Epithelial cell of esophagus (primary cell): ENCODE data around the gene FLVCR1.

Source experiments
- DNase-seq: peaks from one replicate; pipeline ENCODE4 v3.0.0; 2010; ENCODE audit warnings: low read depth
- H3K4me3 ChIP-seq: 2 replicates; pipeline ENCODE4 v1.5.1; 2011; ENCODE audit warnings: mild to moderate bottlenecking, low read length, control low read depth
- CTCF ChIP-seq: IDR thresholded peaks from 2 replicates; pipeline ENCODE4 v1.5.1; 2011; ENCODE audit warnings: low read depth, mild to moderate bottlenecking, low read length, control low read depth, inconsistent platforms; ENCODE audit not compliant: insufficient read depth; ENCODE audit errors: missing control alignments

The FLVCR1 gene

GRCh38 chr1:212917134-212917485 is 59.0 kb downstream of the FLVCR1 start:
- DNase-seq = no peak
- no peak for TF ChIP-seq CTCF
- H3K4me3 ChIP-seq = no peak overlapping the region

DNA sequence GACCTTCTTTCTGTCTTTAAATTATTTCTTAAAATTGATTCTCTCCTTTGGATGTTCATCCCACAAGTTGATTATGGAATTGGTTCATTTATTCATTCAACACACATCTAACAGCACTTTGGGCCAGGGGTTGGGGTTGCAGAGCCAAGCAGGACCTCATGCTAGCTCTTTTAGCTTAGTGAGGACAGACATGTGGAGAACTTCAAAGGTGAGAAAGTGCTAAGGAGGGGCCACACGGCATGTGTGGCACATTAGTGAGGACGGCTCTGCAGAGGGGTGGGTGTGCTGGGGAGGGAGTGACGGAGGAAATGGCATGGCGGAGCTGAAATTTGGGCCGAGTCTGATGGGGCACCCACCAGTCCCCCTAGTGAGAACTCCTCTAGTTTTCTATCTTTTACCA is 59.8 kb downstream of the FLVCR1 start:
- TF ChIP-seq CTCF = no peak

GRCh38 chr1:212918824-212919223 is 60.7 kb downstream of the FLVCR1 start:
- DNase-seq = no peak
- no peak overlapping the region for H3K4me3 ChIP-seq
- no peak for TF ChIP-seq CTCF

More for the DNA sequence above, 59.8 kb downstream of the FLVCR1 start:
- no peak for DNase-seq
- no peak overlapping the region for H3K4me3 ChIP-seq

DNA sequence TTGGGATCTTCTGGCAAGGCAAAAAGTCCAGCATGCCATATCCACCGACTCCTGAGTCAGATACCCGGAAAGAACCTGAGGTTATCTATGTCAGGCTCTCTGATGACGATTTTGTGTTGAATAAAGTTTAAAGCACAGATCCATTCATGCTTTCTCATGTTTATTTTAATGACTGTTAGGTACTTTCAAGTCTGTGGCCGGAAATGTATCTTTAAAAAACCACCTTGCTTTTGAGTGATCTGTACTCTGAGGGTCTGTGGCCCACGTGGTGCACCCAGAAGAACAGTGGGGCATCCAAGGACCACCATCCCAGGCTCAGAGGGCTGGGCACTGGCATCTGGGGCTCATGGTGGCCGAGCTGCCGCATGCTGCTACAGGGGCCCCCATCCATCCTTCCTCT is 62.2 kb downstream of the FLVCR1 start:
- no peak overlapping the region for H3K4me3 ChIP-seq
- DNase-seq = no peak
- no peak for TF ChIP-seq CTCF

DNA sequence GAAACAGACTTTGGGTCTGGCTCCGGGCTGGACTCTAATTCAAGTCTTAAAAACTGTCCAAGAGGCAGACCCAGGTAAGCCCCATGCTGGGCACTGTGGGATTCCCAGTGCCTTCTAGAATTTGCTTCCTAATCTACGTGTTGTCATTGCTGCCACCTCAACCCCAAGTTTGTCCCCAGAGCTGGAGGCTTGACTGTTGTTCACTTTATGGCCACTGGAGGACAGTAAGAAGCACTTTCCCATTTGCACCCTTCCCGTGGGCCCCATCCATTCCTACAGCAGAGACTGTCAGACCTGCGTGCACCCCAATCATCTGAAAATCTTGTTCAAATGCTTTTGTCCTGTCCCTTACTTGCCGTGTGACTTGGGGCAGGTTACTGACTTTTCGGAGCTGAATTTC is 62.8 kb downstream of the FLVCR1 start:
- TF ChIP-seq CTCF = no peak
- no peak overlapping the region for H3K4me3 ChIP-seq
- DNase-seq = no peak

GRCh38 chr1:212922016-212922415 is 63.9 kb downstream of the FLVCR1 start:
- no peak for DNase-seq
- TF ChIP-seq CTCF = no peak

GRCh38 chr1:212926372-212926771 is 68.3 kb downstream of the FLVCR1 start:
- H3K4me3 ChIP-seq = no peak overlapping the region
- DNase-seq = no peak
- TF ChIP-seq CTCF = no peak

More at GRCh38 chr1:212922016-212922415, 63.9 kb downstream of the FLVCR1 start:
- H3K4me3 ChIP-seq = no peak overlapping the region
